Stimulated activated CD4-positive, alpha-beta T cell treated with anti-CD3 and anti-CD28 coated beads, Interleukin-1b, Interleukin-23, amount 100 ng/mL, for 48 hours (primary cell): ENCODE measurements around the gene CDYL2.
"Not testable (repeated sequence)": the region's sequence is repeated elsewhere in the genome, so short reads cannot be mapped to it uniquely, and the experiment has no call there.

ENCODE experiments used
- DNase-seq: peaks from one replicate; pipeline ENCODE4 v3.0.0-alpha.2; 2020

CDYL2 gene

GRCh38 chr16:80806927-80807340 is 2.5 kb upstream of the CDYL2 start:
- DNase-seq, result peak; percentile 72

- DNase-seq, result no peak
Measured at GRCh38 chr16:80806289-80806688, 1.9 kb upstream of the CDYL2 start.

- DNase-seq, result peak; percentile 65
Measured at GRCh38 chr16:80804056-80804525, 307 bp downstream of the CDYL2 start.

GRCh38 chr16:80803339-80804055 is 901 bp downstream of the CDYL2 start:
- DNase-seq, result peak; percentile 44

GRCh38 chr16:80802902-80803301 is 1.5 kb downstream of the CDYL2 start:
- DNase-seq, result no peak

GRCh38 chr16:80802138-80802537 is 2.3 kb downstream of the CDYL2 start:
- DNase-seq, result no peak

GRCh38 chr16:80794071-80794470 is 10.3 kb downstream of the CDYL2 start:
- DNase-seq, result no peak

GRCh38 chr16:80792031-80792430 is 12.4 kb downstream of the CDYL2 start:
- DNase-seq, result no peak

GRCh38 chr16:80791411-80791810 is 13.0 kb downstream of the CDYL2 start:
- DNase-seq, result no peak

- DNase-seq, result no peak
Measured at GRCh38 chr16:80790751-80791150, 13.6 kb downstream of the CDYL2 start.

GRCh38 chr16:80788027-80788426 is 16.4 kb downstream of the CDYL2 start:
- no peak for DNase-seq

GRCh38 chr16:80786561-80786960 is 17.8 kb downstream of the CDYL2 start:
- DNase-seq, result not testable (repeated sequence)

- DNase-seq, result no peak
Measured at GRCh38 chr16:80784951-80785350, 19.4 kb downstream of the CDYL2 start.

GRCh38 chr16:80778703-80779102 is 25.7 kb downstream of the CDYL2 start:
- DNase-seq, result no peak

GRCh38 chr16:80776856-80777255 is 27.5 kb downstream of the CDYL2 start:
- no peak for DNase-seq

- DNase-seq, result no peak
Measured at GRCh38 chr16:80775450-80775849, 28.9 kb downstream of the CDYL2 start.

GRCh38 chr16:80766798-80767197 is 37.6 kb downstream of the CDYL2 start:
- no peak for DNase-seq

- DNase-seq, result no peak
Measured at GRCh38 chr16:80759419-80760162, 44.8 kb downstream of the CDYL2 start.

- no peak for DNase-seq
Measured at GRCh38 chr16:80754476-80754875, 49.9 kb downstream of the CDYL2 start.

- DNase-seq, result no peak
Measured at GRCh38 chr16:80752541-80752940, 51.9 kb downstream of the CDYL2 start.

- DNase-seq, result no peak
Measured at GRCh38 chr16:80751167-80751566, 53.2 kb downstream of the CDYL2 start.

GRCh38 chr16:80746231-80746630 is 58.2 kb downstream of the CDYL2 start:
- DNase-seq, result no peak

- no peak for DNase-seq
Measured at GRCh38 chr16:80744856-80745255, 59.5 kb downstream of the CDYL2 start.

GRCh38 chr16:80743772-80744171 is 60.6 kb downstream of the CDYL2 start:
- DNase-seq, result no peak
